Measurements from ENCODE around the gene NDUFV3.
"Not testable (repeated sequence)": the region's sequence is repeated elsewhere in the genome, so short reads cannot be mapped to it uniquely, and the experiment has no call there.

NDUFV3 gene

DNA sequence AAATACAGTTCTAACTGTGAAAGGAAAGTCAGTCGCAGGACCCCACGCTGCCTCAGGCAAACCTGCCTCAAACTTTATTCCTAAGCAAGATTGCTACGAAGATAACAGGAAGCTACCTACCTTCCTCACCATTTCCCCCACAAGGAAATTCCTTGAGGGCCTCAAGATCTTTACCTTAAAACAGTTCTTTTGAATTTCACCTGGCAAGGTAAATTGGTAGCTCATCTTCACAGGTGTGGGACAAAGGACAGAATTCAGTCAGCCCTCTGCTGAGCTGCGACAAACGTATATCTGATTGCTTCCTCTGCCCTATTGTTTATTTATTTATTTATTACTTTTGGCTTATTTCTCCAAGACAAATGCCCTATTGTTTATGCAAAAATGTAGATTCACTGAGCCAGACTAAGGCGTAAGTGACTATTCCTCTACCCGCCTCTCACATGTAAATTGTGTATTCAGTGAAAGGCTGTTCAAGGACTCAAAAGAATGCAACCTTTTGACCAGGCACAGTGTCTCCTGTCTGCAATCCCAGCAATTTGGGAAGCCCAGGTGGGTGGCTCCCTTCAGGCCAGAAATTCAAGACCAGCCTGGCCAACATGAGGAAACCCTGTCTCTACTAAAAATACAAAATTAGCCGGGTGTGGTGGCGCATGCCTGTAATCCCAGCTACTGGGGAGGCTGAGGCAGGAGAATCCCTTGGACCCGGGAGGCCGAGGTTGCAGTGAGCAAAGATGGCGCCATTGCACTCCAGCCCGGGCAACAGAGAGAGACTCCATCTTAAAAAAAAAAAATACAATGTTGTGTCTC lies 63.9 kb downstream of the NDUFV3 start:
- no peak for DNase-seq
- in situ Hi-C loops (cut with HindIII; ENCODE audit: low pct_ligation_motif_present, low pct_unique_long_range_greater_than_20kb, low sequenced_read_pairs): no loop called here

- in situ Hi-C loops (cut with HindIII; ENCODE audit: low pct_ligation_motif_present, low pct_unique_long_range_greater_than_20kb, low sequenced_read_pairs); DNase-seq: not testable (repeated sequence)
Measured at GRCh38 chr21:42958122-42958521, 65.0 kb downstream of the NDUFV3 start.

DNA sequence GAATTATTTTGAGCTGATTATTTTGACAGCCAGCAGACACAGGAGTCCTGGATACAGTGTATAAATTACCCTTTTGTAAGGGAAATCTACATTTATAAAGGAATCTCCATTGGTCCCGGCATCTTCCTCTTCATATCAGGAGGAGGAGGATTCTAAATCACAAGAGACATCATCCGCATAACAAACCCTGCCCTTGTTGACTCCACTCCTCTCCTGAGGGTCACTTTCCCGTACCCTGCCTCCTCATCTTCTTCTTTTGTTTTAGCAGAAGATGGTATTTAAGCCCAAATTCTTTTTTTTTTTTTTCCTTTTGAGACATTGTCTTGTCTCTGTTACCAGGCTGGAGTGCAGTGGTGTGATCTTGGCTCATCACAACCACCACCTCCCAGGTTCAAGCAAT lies 66.6 kb downstream of the NDUFV3 start:
- in situ Hi-C loops (cut with HindIII; ENCODE audit: low pct_ligation_motif_present, low pct_unique_long_range_greater_than_20kb, low sequenced_read_pairs): no loop called here
- no peak for DNase-seq

DNA sequence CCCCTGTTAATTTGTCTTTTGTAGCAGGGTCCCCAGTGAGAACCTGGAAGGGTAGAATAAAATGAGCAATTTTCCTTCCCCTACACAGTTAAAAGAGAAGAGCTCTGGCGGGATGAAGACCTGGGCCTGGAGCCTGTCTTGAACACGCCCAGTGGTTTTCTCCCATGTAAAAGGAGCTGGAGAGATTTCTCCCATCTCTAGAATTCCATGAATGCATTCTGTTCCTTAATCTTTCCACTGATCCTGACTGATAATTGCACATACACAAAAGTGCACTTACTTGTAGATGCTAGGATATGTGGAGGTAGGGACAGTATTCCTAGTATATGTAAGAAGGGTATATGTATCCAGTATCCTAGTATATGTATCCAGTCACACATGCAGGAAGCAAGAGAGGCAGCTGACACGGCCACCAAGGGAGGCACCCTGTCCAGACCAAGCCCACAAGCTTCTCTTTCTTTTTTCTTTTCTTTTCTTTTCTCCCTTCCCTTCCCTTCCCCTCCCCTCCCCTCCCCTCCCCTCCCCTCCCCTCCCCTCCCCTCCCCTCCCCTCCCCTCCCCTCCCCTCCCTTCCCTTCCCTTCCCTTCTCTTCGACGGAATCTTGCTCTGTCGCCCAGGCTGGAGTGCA lies 69.4 kb downstream of the NDUFV3 start:
- in situ Hi-C loops (cut with HindIII; ENCODE audit: low pct_ligation_motif_present, low pct_unique_long_range_greater_than_20kb, low sequenced_read_pairs): no loop called here
- DNase-seq: no peak
